ENCODE measurements around the gene ERCC6L2. TPM values are rescaled to one million over a fixed set of nuclear protein-coding genes. Genes with fewer than 3 reads are reported as not detected.

The ERCC6L2 gene
- total and polyA plus RNA-seq, 9 of the 15 experiments (the other 6 are each of a cell fraction or from before 2014, with no cell fraction given), result 7.8 to 42.8 (median 23.6) TPM

- no peak overlapping the region for H3K4me2 ChIP-seq (ENCODE audit: insufficient read depth, low read length)
- no TSS peak for BruUV-seq (replicated peaks)
- FAIRE-seq (no peak), DNase-seq (ENCODE audit: extremely low read depth in 1 of 4, low spot score in 3 of 4) (no peak), ATAC-seq (no peak)
- 88% methylated on average over 3 of the region's 3 CpGs for whole genome bisulfite sequencing (ENCODE audit: insufficient coverage, low coverage, missing lambda C conversion rate)
- no peaks in the 10 kb centered on the region for H3K4me1 ChIP-seq (replicated peaks in 1 of 2; ENCODE audit: control insufficient read depth in 2 of 2, insufficient read depth in 2 of 2, low read length in 2 of 2)
- ChIA-PET CTCF (ENCODE audit: low intra/inter-chr PET ratio) (no interaction called here), POLR2A (interaction anchor here (0.6 to 0.7 kb wide), 2 partner anchors 51 to 1235 kb away, joined by 3 read pairs; no protein-coding TSS in a partner anchor)
- no peak overlapping the region for H3K4me3 ChIP-seq
- H2AFZ ChIP-seq (ENCODE audit: low read depth, low read length), result no peak overlapping the region
- peaks cover 1% of the 10 kb centered on the region; the same call in 2 of the 3 replicates for H3K36me3 ChIP-seq (ENCODE audit: control insufficient read depth, insufficient read depth, low read length)
- H4K20me1 ChIP-seq (replicated peaks; ENCODE audit: control insufficient read depth, insufficient read depth, low read length), result no peaks in the 10 kb centered on the region
- H3K27me3 ChIP-seq (ENCODE audit: control insufficient read depth in 2 of 2, insufficient read depth in 2 of 2, low read length in 2 of 2), result no peaks in the 10 kb centered on the region
- TF ChIP-seq ZNF282 (CRISPR knock-in tag; IDR thresholded peaks at IDR 0.05), result no peak
- no peak for TF ChIP-seq SMAD2 (IDR thresholded peaks at IDR 0.05; ENCODE audit: low read depth, low read length)
- no peak for TF ChIP-seq PHF8 (IDR thresholded peaks at IDR 0.05; ENCODE audit: borderline replicate concordance, low read length)
- no peak for TF ChIP-seq ZNF24 (IDR thresholded peaks at IDR 0.05)
- no peak for TF ChIP-seq ZNF77 (CRISPR knock-in tag; IDR thresholded peaks at IDR 0.05)
- TF ChIP-seq CBX5 (IDR thresholded peaks at IDR 0.05; ENCODE audit: borderline replicate concordance, low read depth), result no peak
- no peak for TF ChIP-seq SIRT6 (IDR thresholded peaks at IDR 0.05; ENCODE audit: low read depth, low read length)
- TF ChIP-seq CSDE1 (IDR thresholded peaks at IDR 0.05), result no peak
- no peak for TF ChIP-seq POLR2AphosphoS5 (IDR thresholded peaks at IDR 0.05; ENCODE audit: control insufficient read depth, insufficient read depth, low read depth, low read length)
- TF ChIP-seq, protein P1, sequence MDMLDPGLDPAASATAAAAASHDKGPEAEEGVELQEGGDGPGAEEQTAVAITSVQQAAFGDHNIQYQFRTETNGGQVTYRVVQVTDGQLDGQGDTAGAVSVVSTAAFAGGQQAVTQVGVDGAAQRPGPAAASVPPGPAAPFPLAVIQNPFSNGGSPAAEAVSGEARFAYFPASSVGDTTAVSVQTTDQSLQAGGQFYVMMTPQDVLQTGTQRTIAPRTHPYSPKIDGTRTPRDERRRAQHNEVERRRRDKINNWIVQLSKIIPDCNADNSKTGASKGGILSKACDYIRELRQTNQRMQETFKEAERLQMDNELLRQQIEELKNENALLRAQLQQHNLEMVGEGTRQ (CRISPR knock-in tag; IDR thresholded peaks at IDR 0.05), result no peak
- TF ChIP-seq TCF7 (IDR thresholded peaks at IDR 0.05; ENCODE audit: borderline replicate concordance), result no peak
- no peaks in the 10 kb centered on the region for H3K79me2 ChIP-seq (ENCODE audit: control insufficient read depth, insufficient read depth, low read length)
- no peak overlapping the region for H3K27ac ChIP-seq (ENCODE audit: extremely low read depth, low read depth, low read length)
- intact Hi-C loops (cut with micrococcal nuclease) (no loop called here), in situ Hi-C loops (cut with MboI) (no loop called here)
- H3K9ac ChIP-seq (ENCODE audit: insufficient read depth in 1 of 2, low read depth in 2 of 2, low read length in 2 of 2), result no peak overlapping the region
- H3K9me1 ChIP-seq (ENCODE audit: control insufficient read depth, insufficient read depth, low read length), result no peaks in the 10 kb centered on the region
- H3K9me3 ChIP-seq (replicated peaks; ENCODE audit: control insufficient read depth, insufficient read depth, low read depth, low read length), result no peaks in the 10 kb centered on the region
Measured at GRCh38 chr9:95999390-95999789, 123.9 kb downstream of the ERCC6L2 start.

All from K562 (cell line).